HG02852 (cell line): ENCODE data around the gene VPREB3.
"Not testable (repeated sequence)": the region's sequence is repeated elsewhere in the genome, so short reads cannot be mapped to it uniquely, and the experiment has no call there.

Source experiments
- ATAC-seq: cut with Tn5 transposase; IDR thresholded peaks from one replicate; pipeline ENCODE4 v1.9.1; 2021; ENCODE audit warnings: mild to moderate bottlenecking, moderate library complexity; ENCODE audit not compliant: unreplicated experiment

The VPREB3 gene

GRCh38 chr22:23744485-23744884 is 9.7 kb downstream of the VPREB3 start:
- ATAC-seq = no peak

- ATAC-seq = no peak
These were observed 10.2 kb downstream of the VPREB3 start for GRCh38 chr22:23744001-23744400.

- ATAC-seq = no peak
These were observed 10.9 kb downstream of the VPREB3 start for GRCh38 chr22:23743303-23743705.

GRCh38 chr22:23742505-23743264 is 11.5 kb downstream of the VPREB3 start:
- no peak for ATAC-seq

GRCh38 chr22:23737696-23738095 is 16.5 kb downstream of the VPREB3 start:
- no peak for ATAC-seq

GRCh38 chr22:23728108-23728507 is 26.1 kb downstream of the VPREB3 start:
- ATAC-seq = not testable (repeated sequence)

- ATAC-seq = no peak
These were observed 31.5 kb downstream of the VPREB3 start for GRCh38 chr22:23722724-23723123.

- no peak for ATAC-seq
These were observed 32.1 kb downstream of the VPREB3 start for GRCh38 chr22:23722160-23722559.

GRCh38 chr22:23720855-23721254 is 33.4 kb downstream of the VPREB3 start:
- ATAC-seq = no peak

- no peak for ATAC-seq
These were observed 35.7 kb downstream of the VPREB3 start for GRCh38 chr22:23718371-23719165.

GRCh38 chr22:23716811-23717801 is 37.1 kb downstream of the VPREB3 start:
- ATAC-seq = peak; percentile 78

- ATAC-seq = no peak
These were observed 38.3 kb downstream of the VPREB3 start for GRCh38 chr22:23715806-23716375.

GRCh38 chr22:23714596-23715578 is 39.3 kb downstream of the VPREB3 start:
- no peak for ATAC-seq

GRCh38 chr22:23713696-23714595 is 40.3 kb downstream of the VPREB3 start:
- no peak for ATAC-seq

GRCh38 chr22:23712256-23712655 is 42.0 kb downstream of the VPREB3 start:
- ATAC-seq = no peak

- ATAC-seq = no peak
These were observed 45.1 kb downstream of the VPREB3 start for GRCh38 chr22:23709107-23709506.

- no peak for ATAC-seq
These were observed 46.0 kb downstream of the VPREB3 start for GRCh38 chr22:23708270-23708669.

GRCh38 chr22:23705358-23705757 is 48.9 kb downstream of the VPREB3 start:
- ATAC-seq = no peak
